Heart left ventricle (tissue), 16 donors: ENCODE results near the gene IDH2. TPM values are rescaled to one million over a fixed set of nuclear protein-coding genes. Genes with fewer than 3 reads are reported as not detected.
A peak's percentile ranks its signal among the peaks of the same experiment; 100 is the strongest.

Experiments
- ATAC-seq, 4 donors: fragments of 200-7000 bp; cut with Tn5 transposase; one replicate each; pipeline ENCODE4 v1.9.1; 2020 to 2022; ENCODE audit warnings: moderate library complexity in 4 of 4, mild to moderate bottlenecking in 3 of 4, moderate number of reproducible peaks in 1 of 4
- DNase-seq, 5 donors: peaks; one replicate each; pipeline ENCODE4 v3.0.0-alpha.2; 2020
- H3K27ac ChIP-seq, 12 donors: fragments of 200-600 bp; sonication (generic) in 4 of 12; one replicate each; pipeline versions ENCODE4 v1.5.0 to v1.8.0; 2016 to 2022; ENCODE audit warnings: mild to moderate bottlenecking in 2 of 12
- H3K27me3 ChIP-seq, 9 donors: fragments of 200-600 bp; sonication (generic) in 2 of 9; one replicate each; pipeline versions ENCODE4 v1.5.1 to v1.8.0; 2016 to 2022; ENCODE audit warnings: mild to moderate bottlenecking in 3 of 9
- H3K36me3 ChIP-seq, 9 donors: fragments of 200-600 bp; sonication (generic) in 2 of 9; one replicate each; pipeline versions ENCODE4 v1.5.0 to v1.8.0; 2018 to 2022; ENCODE audit warnings: mild to moderate bottlenecking in 2 of 9
- H3K4me1 ChIP-seq, 12 donors: fragments of 200-600 bp; sonication (generic) in 4 of 12; one replicate each; pipeline versions ENCODE4 v1.5.0 to v1.8.0; 2016 to 2022; ENCODE audit warnings: mild to moderate bottlenecking in 3 of 12
- H3K4me3 ChIP-seq, 12 donors: fragments of 200-600 bp; sonication (generic) in 4 of 12; one replicate each; pipeline versions ENCODE4 v1.5.0 to v1.8.0; 2017 to 2022; ENCODE audit warnings: mild to moderate bottlenecking in 9 of 12, moderate library complexity in 4 of 12
- H3K9me3 ChIP-seq, 12 donors: fragments of 200-600 bp; sonication (generic) in 4 of 12; one replicate each; pipeline versions ENCODE4 v1.5.0 to v1.8.0; 2016 to 2022; ENCODE audit warnings: mild to moderate bottlenecking in 1 of 12
- POLR2A ChIP-seq, 2 donors: fragments of 450-650 bp; IDR thresholded peaks; one replicate each; pipeline ENCODE4 v1.6.1; 2017; ENCODE audit warnings: antibody characterized with exemption in 2 of 2, mild to moderate bottlenecking in 2 of 2, moderate library complexity in 2 of 2
- WGBS, 4 donors: extraction: QIAGEN DNeasy Blood & Tissue Kit in 2 of 4; methylation state at CpG; one replicate each; pipeline versions ENCODE4 v1.1.5 to v1.1.7; 2013 to 2018; 5-methylcytosine and 5-hydroxymethylcytosine counted together
- intact Hi-C, 10 donors: fragments of 100-400 bp; cut with DNase I; formaldehyde crosslinking; loops; one replicate each; pipeline versions ENCODE4 v1.11.1 to v1.14.2; 2022
- polyA plus RNA-seq, 2 donors: library from polyadenylated mRNA; stranded (reverse); fragments of 200-250 nt; gene quantifications; one replicate each; pipeline ENCODE4 v1.2.3, GENCODE V29; 2013
- total RNA-seq, 9 donors: library from RNA; depleted of rRNA in 2 of 9; stranded (reverse); fragments of >200 nt in 2 of 9; fragmentation: NEBNext Ultra II Directional in 3 of 9; extraction: Animal tissue kit (Norgen Biotek cat#: 25700) in 3 of 9; gene quantifications; one replicate each; pipeline versions ENCODE4 v1.1.0 to v1.2.4, GENCODE V29; 2016 to 2023
- TF ChIP-seq, protein P1 (sequence below), 12 donors: fragments of 200-600 bp; sonication (generic) in 4 of 12; IDR thresholded peaks; one replicate each; pipeline versions ENCODE4 v1.5.0 to v1.8.0; 2018 to 2022; ENCODE audit warnings: antibody characterized with exemption in 12 of 12, mild to moderate bottlenecking in 5 of 12
- donor health status: ischemic (EF 13 %, LVEDD 7.1; RV severe dilation, severe dysfunction).
- donor health status: healthy with polysubstance abuse.
- donor health status: DM: no; HTN: yes; CAD: no.
- donor health status: DM: no; HTN: no; CAD: no.
- donor health status: ischemic (EF 25% LVEDD 6.9; RV normal size, moderate dysfunction).
- donor health status: ischemic (EF 25% LVEDD 5.7; RV mildly dilated, moderate dysfunction).
- donor health status: healthy.
- donor health status: DM: yes; HTN: yes; CAD: no.
- donor health status: ischemic (EF 35%, LVEDD 5.7; RV mildly dilated, moderate dysfunction).
- donor health status: nonischemic (EF 11% LVEDD 7.7; RV severe dilation, severe dysfunction).
- donor health status: DM: yes; HTN: yes; CAD: no.
- donor health status: PGD.
- donor health status: ischemic (EF 29% LVEDD 5.4; RV normal size, mild dysfunction).
- donor health status: nonischemic (EF 23%, LVEDD 6.1; RV moderate dilation, normal function).

Gene IDH2
- total and polyA plus RNA-seq, 11 donors = 366 to 1,258 (median 729) TPM

DNA sequence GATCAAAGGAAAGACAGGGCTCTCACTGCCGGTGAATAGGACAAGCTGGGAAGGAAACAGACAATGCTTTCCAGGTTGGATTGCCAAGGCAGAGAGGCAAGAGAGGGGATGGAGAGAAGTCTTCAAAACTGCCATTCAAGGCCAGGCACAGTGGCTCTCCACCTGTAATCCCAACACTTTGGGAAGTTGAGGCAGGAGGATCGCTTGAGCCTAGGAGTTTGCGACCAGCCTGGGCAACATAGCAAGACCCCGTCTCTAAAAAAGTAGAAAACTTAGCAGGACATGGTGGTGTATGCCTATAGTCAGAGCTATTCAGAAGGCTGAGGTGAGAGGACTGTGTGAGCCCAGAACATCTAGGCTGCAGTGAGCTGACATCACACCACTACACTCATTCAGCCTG is 43.5 kb upstream of the IDH2 start:
- Histone ChIP-seq H3K4me1 (peaks cover 0 to 10% (median 2%) of the 10 kb centered on the region in 12 donors), H3K27me3 (no peaks in the 10 kb centered on the region), H3K36me3 (no peaks in the 10 kb centered on the region), H3K27ac (no peak overlapping the region), H3K9me3 (no peaks in the 10 kb centered on the region), H3K4me3 (no peak overlapping the region)
- DNase-seq (no peak), ATAC-seq (no peak)
- WGBS, 4 donors = 86 to 94% (median 90%) methylated on average over 4 of the region's 4 CpGs
- intact Hi-C loops = loop anchor here in 1 of 10 donors (10.0 kb wide), 1 partner anchor 139 kb away; no protein-coding TSS in a partner anchor
- TF ChIP-seq, protein P1, sequence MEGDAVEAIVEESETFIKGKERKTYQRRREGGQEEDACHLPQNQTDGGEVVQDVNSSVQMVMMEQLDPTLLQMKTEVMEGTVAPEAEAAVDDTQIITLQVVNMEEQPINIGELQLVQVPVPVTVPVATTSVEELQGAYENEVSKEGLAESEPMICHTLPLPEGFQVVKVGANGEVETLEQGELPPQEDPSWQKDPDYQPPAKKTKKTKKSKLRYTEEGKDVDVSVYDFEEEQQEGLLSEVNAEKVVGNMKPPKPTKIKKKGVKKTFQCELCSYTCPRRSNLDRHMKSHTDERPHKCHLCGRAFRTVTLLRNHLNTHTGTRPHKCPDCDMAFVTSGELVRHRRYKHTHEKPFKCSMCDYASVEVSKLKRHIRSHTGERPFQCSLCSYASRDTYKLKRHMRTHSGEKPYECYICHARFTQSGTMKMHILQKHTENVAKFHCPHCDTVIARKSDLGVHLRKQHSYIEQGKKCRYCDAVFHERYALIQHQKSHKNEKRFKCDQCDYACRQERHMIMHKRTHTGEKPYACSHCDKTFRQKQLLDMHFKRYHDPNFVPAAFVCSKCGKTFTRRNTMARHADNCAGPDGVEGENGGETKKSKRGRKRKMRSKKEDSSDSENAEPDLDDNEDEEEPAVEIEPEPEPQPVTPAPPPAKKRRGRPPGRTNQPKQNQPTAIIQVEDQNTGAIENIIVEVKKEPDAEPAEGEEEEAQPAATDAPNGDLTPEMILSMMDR (IDR thresholded peaks at IDR 0.05) = no peak
- TF ChIP-seq POLR2A (IDR thresholded peaks at IDR 0.05) = no peak

DNA sequence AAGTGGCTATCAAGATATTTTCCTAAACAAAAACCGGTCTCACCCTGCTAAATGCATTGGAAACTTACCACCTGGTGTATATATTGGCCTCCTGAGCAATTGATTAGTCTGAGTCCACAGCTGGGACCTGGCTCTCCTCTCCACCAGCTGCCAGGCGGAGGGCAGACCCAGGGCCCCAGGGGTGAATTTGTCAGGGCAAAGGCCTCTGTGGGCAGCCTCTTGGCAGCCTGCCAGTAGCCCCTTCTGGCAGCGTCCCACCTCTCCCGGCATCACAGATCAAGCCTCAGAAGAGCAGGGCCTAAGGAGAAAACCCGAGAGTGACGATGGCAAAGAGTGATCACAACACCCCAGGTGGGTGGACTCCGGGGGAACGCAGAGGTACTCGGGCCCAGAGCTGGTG is 43.0 kb upstream of the IDH2 start:
- TF ChIP-seq POLR2A (IDR thresholded peaks at IDR 0.05) = no peak
- TF ChIP-seq, protein P1 (IDR thresholded peaks at IDR 0.05) = no peak
- Histone ChIP-seq H3K9me3 (no peaks in the 10 kb centered on the region), H3K4me1 (peaks cover 0 to 10% (median 2%) of the 10 kb centered on the region in 12 donors), H3K27ac (no peak overlapping the region), H3K27me3 (no peaks in the 10 kb centered on the region), H3K36me3 (no peaks in the 10 kb centered on the region), H3K4me3 (no peak overlapping the region)
- intact Hi-C loops = loop anchor here in 1 of 10 donors (10.0 kb wide), 1 partner anchor 140 kb away; no protein-coding TSS in a partner anchor
- DNase-seq (no peak), ATAC-seq (no peak)
- 69 to 78% (median 71%) methylated on average over 9 of the region's 9 CpGs for WGBS, 4 donors

DNA sequence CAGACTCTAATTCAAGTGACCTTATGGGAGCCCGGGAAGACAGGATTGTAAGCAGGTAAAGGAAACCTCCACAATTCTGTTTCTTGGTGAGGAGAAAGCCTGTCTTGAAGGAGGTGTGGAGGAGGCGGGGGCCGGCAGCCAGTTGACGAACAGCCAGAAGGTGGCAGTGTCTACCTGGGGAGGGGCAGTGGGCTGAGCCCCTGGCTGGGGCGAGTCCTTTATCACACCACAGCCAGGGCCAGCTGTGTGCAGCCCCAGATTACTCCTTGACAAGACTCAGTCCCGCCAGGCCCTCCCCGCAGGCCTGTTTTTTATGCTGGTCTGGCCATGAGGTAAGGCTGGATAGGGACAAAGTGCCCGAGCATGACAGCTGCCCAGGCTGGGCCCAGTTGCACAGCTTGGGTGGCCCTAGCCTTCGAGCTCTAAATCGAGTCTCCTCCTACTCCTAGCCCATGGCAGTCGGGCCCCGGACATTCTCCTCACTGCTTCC is 40.9 kb upstream of the IDH2 start:
- Histone ChIP-seq H3K4me1 (peaks cover 0 to 12% (median 4%) of the 10 kb centered on the region in 12 donors), H3K36me3 (no peaks in the 10 kb centered on the region), H3K27me3 (no peaks in the 10 kb centered on the region), H3K9me3 (no peaks in the 10 kb centered on the region), H3K4me3 (no peak overlapping the region), H3K27ac (peak overlapping the region in 10 of 12 donors; percentile 24 to 71 (median 35))
- DNase-seq (peak; percentile 42 to 69 (median 52)), ATAC-seq (peak; percentile 58 to 86 (median 80))
- 22 to 26% (median 23%) methylated on average over 12 of the region's 12 CpGs for WGBS, 4 donors
- no peak for TF ChIP-seq POLR2A (IDR thresholded peaks at IDR 0.05)
- TF ChIP-seq, protein P1 (IDR thresholded peaks at IDR 0.05) = peak; percentile 30 to 70 (median 54)
- intact Hi-C loops = loop anchor here in 1 of 10 donors (10.0 kb wide), 1 partner anchor 142 kb away; no protein-coding TSS in a partner anchor

DNA sequence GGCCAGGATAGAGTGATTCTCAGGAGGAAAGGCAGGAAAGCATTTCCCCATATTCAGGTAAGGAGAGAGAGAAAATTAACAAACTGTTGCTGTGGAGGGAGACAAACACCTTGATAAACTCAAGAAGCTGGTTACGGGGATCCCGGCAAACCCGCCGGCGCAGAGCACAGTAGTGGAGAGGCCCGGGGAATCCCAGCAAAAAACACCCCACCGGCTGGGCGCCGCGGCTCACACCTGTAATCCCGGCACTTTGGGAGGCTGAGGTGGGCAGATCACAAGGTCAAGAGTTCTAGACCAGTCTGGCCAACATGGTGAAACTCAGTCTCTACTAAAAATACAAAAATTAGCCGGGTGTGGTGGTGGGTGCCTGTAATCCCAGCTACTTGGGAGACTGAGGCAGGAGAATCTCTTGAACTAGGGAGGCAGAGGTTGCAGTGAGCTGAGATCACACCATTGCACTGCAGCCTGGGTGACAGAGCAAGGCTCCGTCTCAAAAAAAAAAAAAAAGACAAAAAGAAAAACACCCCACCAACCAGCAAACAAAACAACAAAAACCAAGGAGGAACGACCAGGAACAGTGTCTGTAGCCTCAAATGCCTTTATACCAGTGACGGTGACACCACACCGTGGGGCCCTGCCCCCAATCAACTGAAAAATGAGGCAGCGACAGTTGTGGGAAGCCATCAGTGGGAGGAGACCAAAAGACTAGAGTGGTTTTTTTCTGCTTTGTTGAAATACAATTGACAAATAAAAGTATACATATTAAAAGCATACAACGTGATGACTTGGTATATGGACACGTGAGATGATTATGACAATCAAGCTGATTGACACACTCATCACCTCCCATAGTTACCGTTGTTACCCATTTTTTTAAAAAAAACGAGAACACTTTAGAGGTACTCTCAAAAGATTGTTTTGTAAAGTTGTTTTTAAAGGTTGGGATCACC is 40.2 kb upstream of the IDH2 start:
- peak overlapping the region in 3 of 12 donors; percentile 34 to 71 (median 54) for H3K27ac ChIP-seq
- TF ChIP-seq, protein P1 (IDR thresholded peaks at IDR 0.05) = no peak
- no peak for TF ChIP-seq POLR2A (IDR thresholded peaks at IDR 0.05)
- H3K9me3 ChIP-seq = no peaks in the 10 kb centered on the region
- H3K36me3 ChIP-seq = no peaks in the 10 kb centered on the region
- no peaks in the 10 kb centered on the region for H3K27me3 ChIP-seq
- DNase-seq = no peak
- 81 to 85% (median 82%) methylated on average over 21 of the region's 21 CpGs for WGBS, 4 donors
- peaks cover 0 to 12% (median 4%) of the 10 kb centered on the region in 12 donors for H3K4me1 ChIP-seq
- H3K4me3 ChIP-seq = no peak overlapping the region
- no peak for ATAC-seq
- intact Hi-C loops = loop anchor here in 1 of 10 donors (10.0 kb wide), 1 partner anchor 142 kb away; no protein-coding TSS in a partner anchor
